NCI-H128 (cell line): ENCODE results near the gene CLIC2.

Experiments used
- DNase-seq: peaks from one replicate; lab custom pipeline; 2025; ENCODE audit not compliant: unreplicated experiment; lab: John Stamatoyannopoulos, UW

Gene CLIC2

DNA sequence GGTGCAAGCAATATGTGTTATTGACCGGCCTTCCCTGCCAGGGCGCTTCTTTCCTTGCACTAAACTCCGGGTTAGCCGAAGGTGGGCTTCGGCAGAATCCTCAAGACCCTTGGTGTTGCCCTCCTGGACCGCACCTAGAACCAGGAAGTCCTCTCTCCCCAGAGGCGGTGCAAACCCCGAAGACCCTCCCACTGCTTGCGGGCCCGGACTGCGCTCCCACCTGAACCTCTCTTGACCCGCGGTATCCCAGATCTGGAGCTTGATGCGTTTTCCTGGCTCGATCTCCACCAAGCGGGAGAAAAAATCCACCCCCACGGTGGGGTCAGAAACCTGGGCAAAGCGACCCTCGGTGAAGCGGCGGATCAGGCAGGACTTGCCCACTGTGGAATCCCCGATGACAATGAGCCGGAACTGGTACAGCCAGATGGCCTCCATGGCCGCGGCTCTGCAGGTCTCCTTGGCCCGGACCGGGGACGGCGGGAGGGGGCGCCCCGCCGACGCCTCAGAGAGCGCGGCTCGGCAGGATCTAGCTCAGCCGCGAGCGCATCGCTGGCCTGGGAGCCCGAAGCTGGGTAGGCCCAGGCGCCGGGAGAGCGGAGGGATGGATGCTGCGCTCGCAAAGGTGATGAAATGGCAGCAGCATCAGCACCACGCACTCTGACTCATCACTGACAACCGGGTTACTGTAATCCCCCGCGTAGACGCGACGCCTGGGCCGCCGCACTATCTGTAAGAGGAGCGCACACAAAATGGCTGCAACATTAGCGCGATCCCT lies 70.4 kb downstream of the CLIC2 start, which contains the start of gene RAB39B:
Gene RAB39B, minus strand, starts transcription at position 638 of the 775 bp plus-strand sequence. Its CDS starts 203 bp downstream, at position 435.
- peak; percentile 26 for DNase-seq

DNA sequence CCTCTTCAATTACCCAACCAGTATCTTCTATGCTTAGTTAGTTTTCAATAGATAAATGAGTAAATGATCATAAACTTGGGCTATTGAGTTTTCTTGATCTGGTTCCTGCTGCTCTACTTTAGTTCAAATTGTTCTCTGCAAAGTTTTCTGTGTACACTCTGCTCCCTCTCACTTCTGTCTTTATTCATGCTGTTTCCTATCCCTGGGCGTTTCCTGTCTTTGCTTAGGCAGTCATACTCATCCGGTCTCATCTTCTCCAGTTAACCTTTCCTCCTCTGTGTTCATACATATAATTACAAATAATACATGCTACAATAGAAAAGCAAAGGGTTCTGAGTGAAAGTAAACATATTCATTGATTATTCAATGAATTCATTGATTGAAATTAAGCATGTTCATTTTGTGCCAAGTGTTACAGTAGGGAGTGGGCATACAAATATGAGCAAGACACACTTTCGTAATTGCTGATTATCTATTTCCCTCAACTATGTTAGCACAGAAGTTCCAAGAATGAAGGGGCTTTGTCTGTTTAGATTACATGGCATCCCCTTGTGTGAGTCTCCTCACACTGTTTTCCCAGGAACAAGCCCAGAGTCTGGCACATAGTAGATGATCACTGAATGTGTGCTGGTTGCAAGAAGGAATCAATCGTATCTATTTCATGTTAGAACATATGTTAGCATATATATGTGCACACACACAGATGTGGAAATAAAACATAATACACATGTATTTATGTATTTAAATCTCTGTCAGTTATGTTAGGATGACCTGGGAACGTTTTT lies 71.3 kb downstream of the CLIC2 start:
- no peak for DNase-seq

- no peak for DNase-seq
Observed at GRCh38 chrX:155259752-155260151, 74.7 kb downstream of the CLIC2 start.

DNA sequence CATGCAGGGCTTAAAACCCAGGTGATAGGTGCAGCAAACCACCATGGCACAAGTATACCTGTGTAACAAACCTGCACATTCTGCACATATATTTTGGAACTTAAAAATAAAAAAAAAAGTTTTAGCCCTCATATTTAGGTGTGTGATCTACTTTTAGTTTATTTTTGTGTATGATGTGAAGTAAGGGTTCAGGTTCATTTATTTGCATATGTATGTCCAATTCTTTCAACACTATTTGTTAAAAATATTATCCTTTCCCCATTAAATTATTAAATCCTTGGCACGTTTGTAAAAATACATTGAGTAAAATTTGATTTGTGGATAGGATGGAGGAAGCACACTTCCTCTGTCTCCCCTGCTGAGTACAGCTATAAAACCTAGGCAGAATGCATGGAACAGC lies 83.0 kb downstream of the CLIC2 start:
- no peak for DNase-seq

GRCh38 chrX:155247497-155247896 lies 86.9 kb downstream of the CLIC2 start:
- no peak for DNase-seq

DNA sequence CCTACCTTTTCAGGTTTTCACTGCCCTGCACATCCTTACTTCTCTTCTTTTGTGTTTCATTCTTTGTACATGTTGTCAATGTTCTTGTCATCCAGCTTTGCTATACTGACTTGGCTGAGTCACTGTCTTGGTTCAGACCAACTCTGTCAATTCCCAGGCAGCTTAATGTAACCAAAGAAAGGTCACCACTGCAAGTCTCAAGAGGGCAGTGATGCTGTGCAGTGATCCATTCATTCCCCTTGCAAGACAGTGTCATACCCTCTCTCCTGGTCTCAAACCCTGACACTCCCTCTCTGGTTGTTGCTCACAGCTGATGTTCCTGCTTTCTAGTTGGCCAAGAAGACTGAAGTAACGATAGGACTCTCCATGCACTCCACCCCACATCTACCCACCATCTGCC lies 87.7 kb downstream of the CLIC2 start:
- DNase-seq = no peak

DNA sequence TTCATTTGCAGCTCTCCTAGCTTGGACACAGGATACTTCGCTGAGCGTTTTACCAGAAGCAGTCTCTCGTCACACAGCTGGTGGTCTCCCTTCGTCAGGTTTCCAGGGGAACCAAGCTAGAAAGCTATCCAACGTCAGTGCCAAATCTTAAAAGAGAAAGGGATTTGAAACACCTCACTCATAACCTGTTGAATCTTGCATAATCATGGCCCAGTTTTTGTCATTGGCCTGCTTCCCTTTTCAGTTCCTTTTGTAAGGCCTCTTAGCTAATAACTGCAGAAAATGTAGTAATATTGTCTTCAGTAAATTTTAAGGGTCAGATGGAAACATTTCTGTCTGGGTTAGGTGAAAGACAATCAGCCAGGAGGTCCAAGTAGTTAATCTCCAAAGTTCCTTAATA lies 92.1 kb downstream of the CLIC2 start:
- no peak for DNase-seq

- DNase-seq = no peak
Observed at GRCh38 chrX:155237719-155238118, 96.7 kb downstream of the CLIC2 start.

DNA sequence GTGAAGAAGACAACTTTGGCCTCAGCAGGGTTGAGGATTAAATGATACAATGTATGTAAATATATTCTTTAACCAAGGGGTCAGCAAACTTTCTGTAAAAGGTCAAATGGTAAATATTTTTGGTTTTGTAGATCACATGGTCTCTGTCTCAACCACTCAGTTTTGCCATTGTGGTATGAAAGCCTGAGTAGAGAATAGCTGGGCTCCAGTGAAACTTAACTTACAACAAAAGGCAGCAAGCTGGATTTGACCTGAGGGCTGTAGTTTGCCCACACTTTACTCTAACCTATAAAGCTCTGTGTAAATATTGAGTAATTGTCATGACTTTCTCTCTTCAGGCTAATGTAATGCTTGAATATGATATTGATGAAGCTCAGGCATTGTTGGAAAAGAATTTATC lies 98.5 kb downstream of the CLIC2 start:
- DNase-seq = no peak

DNA sequence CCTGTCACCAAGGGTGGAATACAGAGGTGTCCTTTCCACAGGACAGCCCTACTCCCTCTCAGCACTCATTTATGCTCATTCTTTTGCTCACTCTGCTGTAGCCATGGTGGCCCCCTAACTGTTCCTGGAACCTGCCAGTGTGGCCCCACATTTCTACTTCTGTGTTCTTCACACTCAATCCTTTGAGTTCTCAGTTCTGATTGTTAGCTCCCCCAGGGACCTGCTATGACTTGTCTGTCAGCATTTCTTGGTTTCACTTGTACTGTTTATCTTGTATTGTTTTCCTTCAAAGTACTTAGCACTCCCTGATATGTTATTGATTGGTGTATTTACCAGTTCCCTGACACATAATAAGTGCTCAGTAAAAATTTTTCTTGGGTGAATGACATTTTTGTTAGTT lies 103.3 kb downstream of the CLIC2 start:
- DNase-seq = no peak
